SJCRH30 (cell line): ENCODE measurements around the gene FGA. TPM values are rescaled to one million over a fixed set of nuclear protein-coding genes. Genes with fewer than 3 reads are reported as not detected.

Source experiments
- DNase-seq, 2 experiments: peaks; one replicate each; pipeline ENCODE4 v3.0.0-alpha.2; 2015 to 2020
- H3K27ac ChIP-seq: fragments of 250-450 bp; sonication (Bioruptor Pico); 2 replicates; pipeline ENCODE4 v1.5.1; 2020; ENCODE audit warnings: mild to moderate bottlenecking, moderate library complexity
- H3K27me3 ChIP-seq: fragments of 250-450 bp; sonication (Bioruptor Pico); 2 replicates; pipeline ENCODE4 v1.5.1; 2020; ENCODE audit warnings: mild to moderate bottlenecking, moderate library complexity
- H3K36me3 ChIP-seq: fragments of 250-450 bp; sonication (Bioruptor Pico); 2 replicates; pipeline ENCODE4 v1.5.1; 2020; ENCODE audit warnings: mild to moderate bottlenecking, moderate library complexity
- H3K4me1 ChIP-seq: fragments of 250-450 bp; sonication (Bioruptor Pico); 2 replicates; pipeline ENCODE4 v1.5.1; 2020; ENCODE audit warnings: mild to moderate bottlenecking, moderate library complexity
- H3K4me3 ChIP-seq: fragments of 250-450 bp; sonication (Bioruptor Pico); 2 replicates; pipeline ENCODE4 v1.5.1; 2020; ENCODE audit warnings: mild to moderate bottlenecking, moderate library complexity
- H3K9me3 ChIP-seq: fragments of 250-450 bp; sonication (Bioruptor Pico); replicated peaks from 2 replicates; pipeline ENCODE4 v1.5.1; 2020; ENCODE audit warnings: mild to moderate bottlenecking, moderate library complexity
- total RNA-seq: library from RNA; depleted of rRNA; stranded (reverse); fragments of >200 nt; shearing (Covaris generic); gene quantifications from 2 replicates; pipeline ENCODE4 v1.2.3, GENCODE V29; 2014; rRNA removed

The FGA gene
- total RNA-seq, 1 experiment from 2014 or later, result not detected

DNA sequence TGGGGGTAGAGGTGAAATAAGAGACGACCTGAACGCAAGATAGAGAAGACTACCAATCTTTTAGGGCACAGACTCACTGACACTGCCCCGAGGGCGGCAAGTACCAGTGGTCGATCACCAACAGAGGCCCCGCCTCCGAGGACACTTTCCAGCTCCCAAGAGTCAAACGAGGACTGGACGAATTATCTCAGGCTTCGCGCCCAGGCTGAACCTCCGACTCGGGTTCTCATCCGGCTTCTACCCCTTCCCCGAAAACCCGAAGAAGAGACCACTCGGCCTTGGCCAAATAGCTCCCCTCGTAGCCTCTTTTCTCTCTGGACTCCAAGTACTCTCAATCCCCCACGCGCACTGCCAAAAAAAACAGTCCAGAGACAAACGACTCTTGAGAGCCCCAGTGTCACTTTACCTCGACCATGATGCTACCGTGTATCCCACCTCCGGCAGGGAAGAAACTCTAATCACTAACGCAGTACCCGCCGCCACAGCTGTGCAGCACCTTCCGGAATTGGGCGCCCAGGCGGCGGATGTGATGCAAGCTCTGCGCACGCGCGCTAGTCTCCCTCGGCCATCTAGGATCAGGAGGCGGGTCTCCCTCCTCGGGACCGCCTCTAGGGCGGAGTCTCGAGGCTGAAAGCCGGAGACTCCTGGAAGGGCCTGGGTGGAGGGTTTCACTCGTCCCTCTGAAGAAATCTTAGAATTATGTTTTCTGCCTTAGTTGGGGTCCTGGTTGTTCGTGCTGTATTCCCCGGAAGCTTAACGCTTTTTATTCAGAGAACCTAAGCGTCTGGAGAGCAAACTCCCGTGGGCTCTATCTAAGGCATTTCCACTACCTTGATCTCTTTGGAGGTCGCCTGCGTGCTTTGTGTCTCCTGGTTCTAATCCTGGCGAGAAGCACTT is 40.4 kb downstream of the FGA start, which contains the start of gene PLRG1:
Gene PLRG1, minus strand, starts transcription at position 507 of the 897 bp plus-strand sequence. Its CDS starts 92 bp downstream, at position 415.
- peak within 1 kb of the TSS; percentile 72 for H3K27ac ChIP-seq

DNA sequence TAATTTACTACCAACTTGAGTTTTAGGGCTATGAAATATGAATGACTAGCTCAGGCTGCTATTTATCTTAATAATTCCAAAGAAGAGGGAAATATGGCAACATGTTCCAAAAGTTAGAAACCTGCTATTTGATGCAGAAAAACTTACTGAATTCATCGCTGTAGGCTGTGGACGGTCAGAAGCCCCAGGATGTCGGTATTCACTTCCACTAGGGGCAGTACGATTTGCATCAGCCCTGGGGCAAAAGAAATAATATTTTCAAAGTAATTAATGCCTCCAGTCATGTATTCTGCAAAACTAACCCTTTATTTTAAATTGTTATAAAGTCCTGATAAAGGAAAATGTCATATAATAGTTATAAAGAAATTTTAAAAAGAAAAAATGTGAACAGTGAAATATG is 44.9 kb downstream of the FGA start:
- DNase-seq, result no peak
- Histone ChIP-seq H3K27me3 (no peaks in the 10 kb centered on the region), H3K4me1 (no peaks in the 10 kb centered on the region), H3K4me3 (no peak overlapping the region), H3K36me3 (peaks cover 6% of the 10 kb centered on the region), H3K9me3 (no peaks in the 10 kb centered on the region), H3K27ac (no peak overlapping the region)

More for the DNA sequence above, 40.4 kb downstream of the FGA start, which contains the start of gene PLRG1:
- Histone ChIP-seq H3K9me3 (no peaks in the 10 kb centered on the region), H3K36me3 (no peaks in the 10 kb centered on the region; the same call in 1 of the 2 replicates), H3K4me3 (peak within 1 kb of the TSS; percentile 86), H3K4me1 (no peaks in the 10 kb centered on the region), H3K27me3 (no peaks in the 10 kb centered on the region)
- DNase-seq, result peak; percentile 87 to 92

DNA sequence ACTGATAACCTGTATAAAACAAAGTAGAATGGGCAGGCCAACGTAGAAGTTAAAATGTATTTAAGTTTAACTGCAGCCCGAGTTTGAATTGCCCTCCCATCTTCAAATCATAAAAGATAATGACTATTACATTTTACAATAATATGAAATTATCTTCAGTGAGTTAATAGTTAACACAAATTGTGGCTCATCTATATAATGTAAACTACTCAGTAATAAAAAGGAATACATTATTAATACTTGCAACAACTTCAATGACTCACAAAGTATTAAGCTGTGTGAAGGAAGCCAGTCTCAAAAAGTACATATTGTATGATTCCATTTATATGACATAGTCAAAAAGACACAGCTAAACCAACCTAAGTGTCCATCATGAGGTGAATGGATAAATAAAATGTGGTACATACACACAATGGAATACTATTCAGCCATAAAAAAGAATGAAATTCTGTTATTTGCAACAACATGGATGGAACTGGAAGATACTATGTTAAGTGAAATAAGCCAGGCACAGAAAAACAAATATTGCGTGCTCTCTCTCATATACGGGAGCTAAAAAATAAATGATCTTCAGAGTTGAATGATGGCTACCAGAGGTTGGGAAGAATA is 48.2 kb downstream of the FGA start:
- Histone ChIP-seq H3K27ac (no peak overlapping the region), H3K4me3 (no peak overlapping the region), H3K4me1 (no peaks in the 10 kb centered on the region), H3K9me3 (no peaks in the 10 kb centered on the region), H3K36me3 (peaks cover 17% of the 10 kb centered on the region), H3K27me3 (no peaks in the 10 kb centered on the region)
- no peak for DNase-seq

Other genes with a start within 250 kb of the FGA start
- 0.30 and 0.45 TPM in 2 replicates for gene DCHS2, start 98.9 kb downstream of the FGA start, total RNA-seq
- 38.6 and 43.7 TPM in 2 replicates for gene PLRG1, start 40.3 kb downstream of the FGA start, total RNA-seq
- gene FGB, start 27.7 kb downstream of the FGA start, total RNA-seq, result not detected in 2 replicates
- not detected in 2 replicates for gene FGG, start 21.9 kb upstream of the FGA start, total RNA-seq
- gene LRAT, start 153.3 kb upstream of the FGA start, total RNA-seq, result not detected in 2 replicates
- not detected in 2 replicates for gene RBM46, start 190.5 kb upstream of the FGA start, total RNA-seq